CD4-positive, alpha-beta T cell treated with Interleukin-4 for 4 hours (primary cell): ENCODE results near the gene PPP5C.
"Not testable (repeated sequence)": the region's sequence is repeated elsewhere in the genome, so short reads cannot be mapped to it uniquely, and the experiment has no call there.

Experiments used
- DNase-seq: peaks from one replicate; pipeline ENCODE4 v3.0.0-alpha.2; 2020

The PPP5C gene

DNA sequence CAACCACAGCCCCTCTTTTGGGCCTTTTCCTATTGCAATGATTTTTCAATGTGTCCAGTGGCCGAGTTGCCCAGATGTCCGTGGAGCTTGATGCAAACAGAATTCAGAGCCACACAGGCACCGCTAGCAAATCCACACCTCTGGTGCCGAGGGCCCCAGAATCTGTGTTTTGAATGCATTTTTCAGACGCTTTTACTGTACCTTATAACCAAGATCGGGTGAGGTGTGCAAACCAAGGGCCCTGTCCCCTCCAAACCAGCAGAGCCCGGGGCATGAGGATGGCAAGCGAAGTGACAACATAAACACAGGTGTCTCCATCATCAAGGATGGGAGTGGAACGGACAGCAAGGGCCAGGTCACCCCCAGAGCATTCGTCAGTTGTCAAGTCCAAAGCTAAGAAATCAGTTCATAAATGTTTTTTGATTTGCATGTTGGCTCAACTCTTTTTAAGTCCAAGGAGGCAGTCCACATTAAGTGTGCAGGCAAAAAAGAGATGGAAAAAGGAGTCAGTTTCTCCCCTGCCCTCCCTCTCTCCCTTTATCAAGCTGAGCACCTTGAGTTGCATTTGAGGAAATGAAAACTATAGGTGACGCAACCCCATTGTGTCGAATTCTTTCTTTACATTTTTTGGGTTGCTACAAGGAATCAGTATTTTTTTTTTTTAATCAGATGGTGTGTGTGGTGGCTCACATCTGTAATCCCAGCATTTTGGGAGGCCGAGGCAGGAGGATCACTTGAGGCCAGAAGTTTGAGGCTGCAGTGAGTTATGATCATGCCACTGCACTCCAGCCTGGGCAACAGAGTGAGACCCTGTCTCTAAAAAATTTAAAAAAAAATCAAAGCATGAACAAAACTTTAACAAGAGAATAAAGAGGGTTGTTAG lies 63.6 kb downstream of the PPP5C start:
- no peak for DNase-seq

DNA sequence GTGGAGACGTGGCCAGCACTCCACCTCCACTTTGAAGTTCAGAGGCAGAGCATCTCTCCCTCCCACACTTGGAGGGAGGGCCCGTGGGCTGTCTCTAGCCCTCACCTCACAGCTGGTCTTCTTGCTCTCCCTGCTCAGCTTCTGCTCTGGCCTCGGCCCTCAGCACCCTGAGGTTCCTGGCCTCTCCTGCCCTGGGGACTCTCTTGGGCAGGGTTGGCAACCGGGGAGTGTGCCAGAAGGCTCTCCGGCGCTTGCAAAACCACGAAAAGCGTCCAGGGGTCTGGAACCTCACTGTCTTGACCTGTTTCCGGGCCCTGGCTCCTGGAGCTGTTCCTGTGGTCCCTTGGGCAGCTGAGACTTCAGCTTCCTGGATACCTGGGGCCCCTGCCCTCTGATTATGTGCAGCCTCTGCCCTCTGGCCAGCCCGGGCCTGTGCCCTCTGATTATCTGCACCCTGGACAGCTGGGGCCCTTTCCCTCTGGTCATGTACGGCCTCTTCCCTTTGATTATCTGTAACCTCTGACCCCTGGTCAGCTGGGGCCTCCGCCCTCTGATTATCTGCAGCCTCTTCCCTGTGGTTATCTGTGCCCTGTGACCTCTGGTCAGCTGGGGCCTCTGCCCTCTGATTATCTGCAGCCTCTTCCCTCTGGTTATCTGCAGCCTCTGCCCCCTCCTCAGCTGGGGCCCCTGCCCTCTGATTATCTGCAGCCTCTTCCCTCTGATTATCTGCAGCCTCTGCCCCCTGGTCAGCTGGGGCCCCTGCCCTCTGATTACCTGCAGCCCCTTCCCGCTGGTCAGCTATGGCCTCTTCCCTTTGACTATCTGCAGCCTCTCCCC lies 64.4 kb downstream of the PPP5C start:
- DNase-seq, result no peak

DNA sequence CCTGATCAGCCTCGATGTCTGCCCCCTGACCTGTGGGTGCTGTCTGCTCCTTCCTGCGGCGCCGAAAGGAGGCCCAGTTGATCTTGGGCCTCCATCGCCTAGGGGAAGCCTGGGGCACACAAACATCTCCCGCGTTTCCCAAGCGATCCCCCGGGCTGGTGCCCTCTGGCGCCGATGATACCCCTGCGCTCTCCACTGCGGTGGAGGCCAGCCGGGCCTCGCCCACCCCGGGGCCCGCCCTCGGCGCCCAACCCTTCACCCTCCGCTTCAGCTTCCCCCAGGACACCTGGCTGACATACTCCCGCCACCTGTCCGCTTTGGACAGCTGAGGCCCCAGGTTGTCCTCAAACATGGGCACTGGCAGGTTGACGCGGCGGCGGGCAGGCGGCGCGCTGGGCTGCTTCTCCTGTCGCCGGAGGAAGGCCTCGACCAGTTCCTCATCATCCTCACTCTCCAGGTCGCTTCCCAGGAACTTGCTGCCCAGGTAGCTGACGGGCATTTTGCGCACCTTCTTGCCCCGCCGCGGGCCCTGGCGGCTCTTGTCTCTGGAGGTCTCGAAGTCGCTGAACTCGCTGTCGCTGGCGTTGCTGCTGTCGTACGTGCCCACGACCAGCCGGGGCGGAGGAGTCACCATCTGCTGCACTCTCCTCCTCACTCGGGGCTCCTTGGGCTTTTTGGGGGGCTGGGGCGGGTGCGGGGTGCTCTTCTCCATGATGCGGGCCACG lies 65.2 kb downstream of the PPP5C start:
- no peak for DNase-seq

DNA sequence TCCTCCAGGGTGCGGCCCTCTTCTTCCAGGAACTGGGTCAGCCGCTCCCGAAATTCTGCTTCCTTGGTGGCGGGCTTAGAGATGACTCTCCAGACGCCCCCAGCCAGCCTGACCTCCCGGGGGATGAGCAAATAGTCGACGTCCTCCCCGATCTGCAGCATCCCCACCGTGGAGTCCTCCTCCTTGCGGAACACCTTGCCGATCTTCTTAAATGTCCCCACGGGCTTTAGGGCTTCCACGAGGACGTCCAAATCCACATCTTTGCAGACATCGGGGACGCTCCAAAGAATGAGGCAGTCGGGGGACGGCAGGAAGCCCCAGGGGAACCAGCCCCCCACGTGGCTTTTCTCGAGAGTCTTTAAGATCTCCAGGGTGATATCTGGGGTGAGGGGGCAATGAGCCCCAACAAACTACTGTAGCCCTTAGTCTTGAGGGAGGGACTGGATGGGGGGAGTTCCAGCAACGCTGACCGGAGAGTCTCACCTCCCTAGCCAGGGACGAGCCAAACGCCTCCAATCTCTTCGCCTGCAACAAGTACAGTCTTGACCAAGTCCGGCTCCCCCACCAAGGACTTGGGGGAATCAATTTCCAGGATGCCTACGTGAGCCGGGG lies 65.9 kb downstream of the PPP5C start:
- no peak for DNase-seq

DNA sequence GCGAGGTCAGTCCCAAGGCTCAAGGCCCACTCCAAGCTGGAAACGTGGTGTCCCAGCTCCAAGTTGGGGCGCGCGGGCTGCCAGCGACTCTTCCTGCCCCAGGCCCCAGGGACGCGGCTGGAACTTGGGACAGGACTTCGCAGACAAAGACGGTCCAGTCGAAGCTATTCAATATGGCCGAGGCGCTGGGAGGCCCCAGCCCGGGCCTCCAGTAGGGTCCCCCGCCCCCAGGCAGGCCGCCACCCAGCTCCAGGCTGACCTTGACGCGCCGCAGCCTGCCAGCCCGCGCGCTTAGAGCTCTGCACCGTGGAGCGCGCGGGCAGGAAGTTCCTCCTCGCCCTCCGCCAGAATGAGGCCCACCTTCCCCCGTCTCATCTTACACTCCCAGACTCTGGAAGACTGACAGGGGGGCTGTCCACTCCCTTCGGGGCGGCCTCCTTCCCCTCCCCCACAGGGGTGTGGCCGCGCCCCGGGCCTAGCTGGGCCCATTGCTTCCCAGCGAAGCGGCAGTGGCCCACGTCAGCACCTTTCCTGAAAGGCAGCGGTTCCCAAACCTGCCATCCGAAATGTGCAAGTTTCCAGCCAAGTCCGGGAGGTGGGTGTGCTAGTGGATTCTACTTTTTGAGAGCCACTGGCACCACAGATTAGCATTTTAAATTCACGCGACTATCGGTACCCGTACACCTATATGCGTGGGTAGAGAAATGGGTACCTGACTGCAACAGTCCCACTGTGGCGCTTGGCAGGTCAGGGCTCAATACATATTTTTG lies 66.6 kb downstream of the PPP5C start, which contains the start of gene CCDC8:
CCDC8 (minus strand) TSS at position 303 of the 770 bp plus-strand sequence. CDS start 754 bp downstream, outside the sequence.
- DNase-seq, result no peak

DNA sequence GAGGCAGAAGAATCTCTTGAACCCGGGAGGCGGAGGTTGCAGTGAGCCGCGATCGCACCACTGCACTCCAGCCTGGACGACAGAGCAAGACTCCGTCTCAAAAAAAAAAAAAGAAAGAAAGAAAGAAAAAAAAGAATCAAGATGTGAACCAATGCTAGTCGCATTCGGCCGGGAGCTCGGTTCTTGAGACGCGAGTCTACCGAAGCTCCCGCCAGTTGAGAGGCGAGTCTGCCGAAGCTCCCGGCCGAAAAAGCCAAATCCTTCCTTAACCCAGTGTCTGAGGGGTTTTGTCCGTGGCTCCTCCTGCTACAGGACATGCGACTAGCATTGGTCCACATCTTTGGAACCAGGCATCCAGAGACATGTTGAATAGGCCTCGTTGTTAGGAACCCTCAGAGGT lies 68.0 kb downstream of the PPP5C start:
- DNase-seq, result not testable (repeated sequence)

DNA sequence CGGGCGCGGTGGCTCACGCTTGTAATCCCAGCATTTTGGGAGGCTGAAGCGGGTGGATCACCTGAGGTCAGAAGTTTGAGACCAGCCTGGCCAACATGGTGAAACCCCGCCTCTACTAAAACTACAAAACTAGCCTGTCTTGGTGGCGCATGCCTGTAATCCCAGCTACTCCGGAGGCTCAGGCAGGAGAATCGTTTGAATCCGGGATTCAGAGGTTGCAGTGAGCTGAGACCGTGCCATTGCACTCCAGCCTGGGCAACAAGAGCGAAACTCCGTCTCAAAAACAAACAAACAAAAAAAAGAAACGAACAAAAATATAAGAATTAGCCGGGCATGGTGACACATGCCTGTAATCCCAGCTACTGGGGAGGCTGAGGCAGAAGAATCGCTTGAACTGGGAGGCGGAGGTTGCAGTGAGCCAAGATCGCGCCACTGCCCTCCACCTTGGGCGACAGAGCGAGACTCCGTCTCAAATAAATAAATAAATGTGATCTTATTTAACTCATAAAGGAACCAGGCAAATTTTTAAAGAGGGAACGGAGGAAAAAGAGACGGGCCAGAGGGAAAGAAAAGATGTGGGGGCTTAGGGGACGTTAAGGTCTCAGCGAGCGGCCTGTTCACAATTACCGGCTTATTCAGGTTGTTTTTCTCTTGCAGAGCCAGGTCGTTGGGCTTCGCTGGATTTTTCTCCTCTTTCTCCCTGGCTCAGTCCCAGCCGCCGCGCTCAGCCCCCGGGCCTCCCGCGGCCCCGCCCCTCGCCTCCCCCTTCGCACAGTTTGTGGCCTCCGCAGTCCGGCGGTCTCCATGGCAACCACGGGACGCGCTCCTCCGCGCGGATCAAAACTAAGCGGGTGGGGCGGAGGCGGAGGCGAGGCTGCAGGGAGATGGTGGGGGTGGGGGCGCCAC lies 69.2 kb downstream of the PPP5C start:
- DNase-seq, result not testable (repeated sequence)

DNA sequence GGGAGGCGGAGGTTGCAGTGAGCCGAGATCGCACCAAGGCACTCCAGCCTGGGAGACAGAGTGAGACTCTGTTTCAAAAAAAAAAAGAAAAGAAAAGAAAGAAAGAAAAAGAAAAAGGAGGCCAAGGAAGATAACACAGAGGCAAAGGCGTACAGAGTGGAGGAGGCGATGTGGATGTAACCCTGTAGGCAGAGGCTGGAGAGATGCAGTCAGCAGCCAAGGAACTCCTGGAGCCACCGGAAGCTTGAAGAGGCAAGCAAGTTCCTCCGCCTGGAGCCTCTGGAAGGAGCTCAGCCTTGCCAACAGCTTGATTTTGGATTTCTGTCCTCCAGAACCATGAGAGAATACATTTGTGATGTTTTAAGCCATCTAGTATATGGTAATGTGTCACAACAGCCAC lies 73.2 kb downstream of the PPP5C start:
- no peak for DNase-seq

DNA sequence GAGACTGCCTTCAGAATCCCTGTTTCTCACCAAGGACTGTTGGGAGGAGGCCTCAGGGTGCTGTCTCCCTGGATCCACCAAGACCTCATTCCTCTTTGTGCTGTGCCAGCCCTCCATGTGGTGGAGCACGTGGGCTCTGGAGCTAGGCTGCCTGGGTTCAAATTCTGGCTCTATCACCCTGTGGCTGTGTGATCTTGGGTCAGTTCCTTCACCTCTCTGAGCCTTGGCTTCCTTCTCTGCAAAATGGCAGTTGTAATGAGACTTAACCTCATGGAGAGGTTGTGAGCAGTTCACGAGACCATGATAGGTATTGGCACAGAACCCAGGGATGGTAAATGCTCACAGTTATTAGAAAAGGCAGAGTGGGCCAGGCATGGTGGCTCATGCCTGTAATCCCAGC lies 75.5 kb downstream of the PPP5C start:
- no peak for DNase-seq

DNA sequence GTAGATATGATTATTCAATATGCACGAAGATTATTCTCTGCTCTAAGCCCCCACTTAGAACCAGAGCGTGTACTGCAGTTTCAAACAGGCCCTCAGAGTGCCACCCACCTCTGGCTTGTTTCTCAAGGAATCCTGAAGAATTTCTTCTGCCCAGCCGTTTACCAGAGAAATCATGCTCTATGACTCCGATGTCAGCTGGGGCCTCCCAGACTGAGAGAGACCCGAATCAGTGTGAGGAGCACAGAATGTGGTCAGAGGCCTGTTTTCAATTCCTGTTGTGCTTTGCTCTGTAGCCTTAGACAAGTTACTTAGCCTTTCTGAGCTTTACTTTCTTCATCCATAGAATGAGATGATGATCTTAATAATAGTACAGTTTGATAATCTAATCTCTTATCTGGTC lies 76.3 kb downstream of the PPP5C start:
- no peak for DNase-seq

DNA sequence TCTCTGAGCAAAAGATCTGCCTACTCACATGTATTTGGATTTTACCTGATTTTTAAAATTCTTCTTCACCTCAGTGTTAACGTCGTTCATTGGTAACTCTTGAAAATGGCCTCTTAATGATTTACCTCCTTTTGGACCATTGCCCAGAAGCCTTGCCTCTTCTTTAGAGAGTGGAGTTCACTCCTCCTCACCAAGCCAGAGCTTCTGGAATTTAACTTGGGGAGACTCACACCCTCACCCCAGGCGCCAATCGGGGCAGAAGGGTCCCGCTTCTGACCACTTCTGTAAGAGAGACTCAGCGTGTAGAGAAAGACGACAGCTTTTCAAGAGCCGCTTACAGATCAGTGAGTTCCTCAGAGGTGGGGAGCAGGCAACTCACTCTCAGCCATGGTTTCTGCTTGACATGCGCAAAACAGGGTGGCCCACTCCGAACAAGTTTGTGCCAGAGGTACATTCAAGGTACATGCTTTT lies 79.2 kb downstream of the PPP5C start:
- DNase-seq, result no peak

DNA sequence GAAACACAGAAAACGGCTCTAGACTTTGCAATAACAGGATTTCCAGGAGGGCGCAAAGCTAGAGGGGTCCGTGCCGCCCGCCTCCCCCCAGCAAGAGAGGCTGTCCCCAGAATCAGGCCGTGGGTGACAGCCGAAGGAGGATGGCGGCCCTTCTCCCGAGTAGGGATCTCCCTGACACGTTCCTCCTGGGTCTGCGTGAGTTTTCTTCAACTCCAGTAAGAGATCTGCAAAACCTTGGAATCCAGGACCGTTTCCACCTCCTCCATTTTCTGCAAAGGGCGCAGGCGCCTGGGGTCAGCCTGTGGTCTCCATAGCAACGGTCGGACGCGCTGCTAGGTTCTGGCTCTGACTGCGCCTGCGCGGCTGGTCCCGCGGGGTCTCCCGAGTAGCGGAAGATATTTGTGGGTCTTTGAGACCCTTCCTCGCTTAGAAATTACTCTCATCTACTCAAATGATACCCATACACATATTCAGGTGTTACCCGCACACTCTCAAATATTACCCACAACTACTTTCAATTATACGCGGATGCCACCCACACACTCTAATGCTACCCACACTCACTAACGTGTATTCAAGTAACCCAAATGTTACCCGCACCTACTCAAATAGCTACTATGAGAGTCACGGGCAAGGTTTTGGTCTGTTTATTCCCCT lies 79.7 kb downstream of the PPP5C start:
- DNase-seq, result no peak

DNA sequence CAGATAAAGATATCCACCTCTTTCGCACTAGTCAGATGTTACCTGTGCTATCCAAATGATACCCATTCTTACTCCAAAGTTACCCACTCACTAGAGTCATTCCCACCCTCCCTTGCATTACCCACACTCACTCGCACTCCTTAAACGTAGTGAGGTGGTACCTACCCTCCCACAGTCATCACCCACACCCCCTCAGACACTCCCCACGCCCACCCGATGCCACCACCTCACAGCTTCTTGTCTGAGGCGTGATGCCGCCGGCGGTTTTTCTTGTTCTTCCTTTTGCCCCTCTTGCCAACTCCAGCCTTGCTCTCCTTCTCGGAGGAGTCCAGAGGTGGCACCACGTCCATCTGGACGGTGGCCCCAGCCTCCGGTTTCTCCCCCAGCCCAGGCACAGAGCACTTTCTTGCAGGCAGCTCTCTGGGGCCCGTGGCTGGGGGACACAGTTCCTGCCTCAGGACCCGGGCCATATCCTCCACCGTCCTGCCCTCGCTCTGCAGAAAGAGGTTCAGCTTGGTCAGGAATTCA lies 80.7 kb downstream of the PPP5C start:
- DNase-seq, result no peak

DNA sequence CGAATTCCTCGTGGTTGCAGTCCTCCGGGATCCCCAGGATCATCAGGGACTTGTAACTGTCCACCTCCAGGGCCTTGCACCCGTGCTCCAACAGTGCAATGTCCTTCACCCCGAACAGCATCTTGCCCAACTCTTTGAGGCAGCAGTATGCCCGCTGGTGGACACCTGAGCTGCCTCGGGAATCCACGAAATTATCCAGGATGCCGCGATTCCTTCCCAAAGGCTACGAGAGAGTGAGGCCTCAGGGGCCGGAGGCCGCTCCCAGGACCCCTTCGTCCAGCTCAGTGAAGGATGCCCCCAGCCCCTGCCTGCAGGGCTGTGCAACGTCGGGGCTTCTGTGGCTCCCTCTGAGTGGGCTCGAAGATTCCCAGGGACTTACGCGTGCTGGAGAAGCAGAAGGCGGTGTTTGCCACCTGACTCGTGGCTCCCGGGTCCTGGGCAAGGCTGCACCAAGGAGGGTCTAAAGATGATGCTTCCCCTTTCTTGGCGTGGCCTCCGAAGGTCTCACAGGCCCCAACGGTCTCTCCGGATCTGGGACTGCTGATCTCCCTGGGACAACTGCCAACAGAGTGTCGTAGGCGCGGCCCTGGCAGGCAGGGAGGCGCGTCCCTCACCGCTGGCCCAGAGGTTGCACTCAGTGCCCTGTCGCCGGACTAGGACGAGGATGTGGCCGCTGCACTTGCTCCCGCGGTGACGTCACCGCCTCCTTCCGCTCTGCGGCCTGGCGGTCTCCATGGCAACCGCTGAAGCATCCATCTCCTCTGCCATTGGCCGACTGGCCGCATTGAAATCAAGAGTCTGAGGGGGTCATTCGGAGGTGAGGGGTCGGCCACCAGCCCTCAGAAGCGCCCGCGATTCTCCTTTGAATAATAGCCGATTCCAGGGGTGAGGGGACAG lies 81.6 kb downstream of the PPP5C start, which contains the start of gene PNMA8C:
PNMA8C (minus strand) TSS at position 698 of the 897 bp plus-strand sequence; CDS start at position 121, 577 bp downstream.
- DNase-seq, result peak; percentile 37

DNA sequence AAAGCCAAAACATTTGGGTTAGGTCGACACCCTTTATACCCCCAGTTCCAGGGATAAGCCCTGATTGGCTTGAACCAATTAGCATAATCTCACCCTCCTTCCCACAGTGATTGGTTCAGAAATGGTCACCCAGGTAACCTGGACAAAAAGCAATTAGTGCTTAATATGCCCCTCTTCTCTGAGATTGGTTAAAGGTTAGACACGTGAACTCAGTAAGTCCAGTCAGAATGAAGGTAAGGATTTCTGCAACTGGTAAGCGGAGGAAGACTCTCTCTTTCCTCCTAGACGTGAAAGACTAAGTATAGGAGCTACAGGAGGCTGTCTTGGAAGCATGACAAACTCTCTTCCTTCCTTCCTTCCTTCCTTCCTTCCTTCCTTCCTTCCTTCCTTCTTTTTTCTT lies 83.1 kb downstream of the PPP5C start:
- DNase-seq, result no peak

DNA sequence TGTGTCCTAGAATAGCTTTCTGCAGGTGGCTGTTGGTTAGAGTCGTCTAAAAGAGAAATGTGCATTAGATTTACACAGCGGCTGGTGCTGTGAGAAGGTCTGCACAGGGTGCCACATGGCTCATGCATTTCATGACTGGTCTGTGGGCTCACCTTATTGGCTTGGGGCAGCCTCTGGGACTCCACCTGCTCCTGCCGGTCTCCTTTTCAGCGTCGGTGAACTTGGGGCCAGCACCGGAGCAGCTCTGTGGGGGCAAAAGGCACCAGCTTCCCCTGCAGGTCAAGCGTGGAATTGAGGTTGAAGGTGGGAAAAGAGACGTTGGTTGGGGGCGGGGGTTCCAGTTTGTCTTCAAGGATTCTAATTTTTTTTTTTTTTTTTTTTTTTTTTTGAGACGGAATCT lies 84.9 kb downstream of the PPP5C start:
- no peak for DNase-seq

DNA sequence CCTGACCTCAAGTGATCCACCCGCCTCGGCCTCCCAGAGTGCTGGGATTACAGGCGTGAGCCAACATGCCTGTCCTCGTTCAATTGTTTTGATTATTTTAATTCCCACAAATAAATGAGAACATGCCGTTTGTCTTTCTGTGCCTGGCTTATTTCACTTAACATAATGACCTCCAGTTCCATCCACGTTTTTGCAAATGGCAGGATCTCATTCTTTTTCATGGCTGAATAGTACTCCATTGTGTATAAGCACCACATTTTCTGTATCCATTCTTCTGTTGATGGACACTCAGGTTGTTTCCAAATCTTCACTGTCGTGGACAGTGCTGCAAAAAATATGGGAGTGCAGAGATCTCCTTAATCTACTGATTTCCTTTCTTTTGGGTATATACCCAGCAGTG lies 86.6 kb downstream of the PPP5C start:
- DNase-seq, result not testable (repeated sequence)

DNA sequence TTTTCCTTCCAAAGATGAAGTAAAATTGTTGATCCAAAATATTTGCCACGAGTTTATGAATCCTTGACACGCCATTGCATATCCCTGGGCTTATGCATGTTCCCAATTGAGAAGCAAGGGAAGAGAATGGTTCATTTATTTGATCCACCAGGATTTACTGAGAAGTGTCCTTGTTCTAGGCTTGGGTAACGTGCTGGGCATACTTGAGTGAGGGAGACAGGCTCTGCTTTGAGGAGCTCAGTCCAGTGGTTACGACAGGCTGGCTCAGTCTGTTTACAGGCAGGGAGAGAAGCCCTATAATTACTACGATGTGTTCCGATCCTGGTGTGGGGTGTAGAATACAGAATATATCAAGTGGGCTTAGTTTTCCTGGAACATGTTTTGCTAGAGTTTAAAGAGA lies 88.1 kb downstream of the PPP5C start:
- no peak for DNase-seq

DNA sequence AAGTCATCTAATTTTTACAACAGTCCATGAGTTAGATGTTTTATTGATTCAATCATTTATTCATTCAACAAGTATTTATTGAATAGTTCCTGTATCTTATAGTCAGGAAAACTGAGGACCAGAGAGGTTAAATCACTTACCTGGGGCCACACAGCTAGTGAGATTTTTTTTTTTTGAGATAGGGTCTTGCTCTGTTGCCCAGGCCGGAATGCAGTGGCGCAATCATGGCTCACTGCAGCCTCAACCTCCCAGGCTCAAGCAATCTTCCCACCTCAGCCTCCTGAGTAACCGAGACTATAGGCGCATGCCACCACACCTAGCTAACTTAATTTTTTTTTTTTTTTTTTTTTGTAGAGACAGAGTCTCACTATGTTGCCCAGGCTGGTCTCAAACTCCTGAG lies 88.8 kb downstream of the PPP5C start:
- not testable (repeated sequence) for DNase-seq
